BE2C (cell line): ENCODE measurements around the gene THOC6.
A peak's percentile ranks its signal among the peaks of the same experiment; 100 is the strongest.

Experiments used
- DNase-seq: peaks from one replicate; pipeline ENCODE4 v3.0.0-alpha.2; 2020
- H3K27me3 ChIP-seq: fragments of 250-450 bp; sonication (Bioruptor Pico); 2 replicates; pipeline ENCODE4 v1.5.1; 2020; ENCODE audit warnings: mild to moderate bottlenecking
- H3K36me3 ChIP-seq: fragments of 250-450 bp; sonication (Bioruptor Pico); 2 replicates; pipeline ENCODE4 v1.5.1; 2020; ENCODE audit warnings: mild to moderate bottlenecking
- H3K4me1 ChIP-seq: fragments of 250-450 bp; sonication (Bioruptor Pico); 2 replicates; pipeline ENCODE4 v1.5.1; 2020
- H3K4me3 ChIP-seq: 2 replicates; pipeline ENCODE4 v1.5.1; 2011; ENCODE audit warnings: low read depth, low read length
- H3K9me3 ChIP-seq: fragments of 250-450 bp; sonication (Bioruptor Pico); 2 replicates; pipeline ENCODE4 v1.5.1; 2020
- TF ChIP-seq, protein P1 (sequence below): IDR thresholded peaks from 2 replicates; pipeline ENCODE4 v1.5.1; 2012; ENCODE audit warnings: mild to moderate bottlenecking, low read depth, low read length

Gene THOC6

GRCh38 chr16:3015865-3016521 lies 7.8 kb upstream of the THOC6 start:
- TF ChIP-seq, protein P1, sequence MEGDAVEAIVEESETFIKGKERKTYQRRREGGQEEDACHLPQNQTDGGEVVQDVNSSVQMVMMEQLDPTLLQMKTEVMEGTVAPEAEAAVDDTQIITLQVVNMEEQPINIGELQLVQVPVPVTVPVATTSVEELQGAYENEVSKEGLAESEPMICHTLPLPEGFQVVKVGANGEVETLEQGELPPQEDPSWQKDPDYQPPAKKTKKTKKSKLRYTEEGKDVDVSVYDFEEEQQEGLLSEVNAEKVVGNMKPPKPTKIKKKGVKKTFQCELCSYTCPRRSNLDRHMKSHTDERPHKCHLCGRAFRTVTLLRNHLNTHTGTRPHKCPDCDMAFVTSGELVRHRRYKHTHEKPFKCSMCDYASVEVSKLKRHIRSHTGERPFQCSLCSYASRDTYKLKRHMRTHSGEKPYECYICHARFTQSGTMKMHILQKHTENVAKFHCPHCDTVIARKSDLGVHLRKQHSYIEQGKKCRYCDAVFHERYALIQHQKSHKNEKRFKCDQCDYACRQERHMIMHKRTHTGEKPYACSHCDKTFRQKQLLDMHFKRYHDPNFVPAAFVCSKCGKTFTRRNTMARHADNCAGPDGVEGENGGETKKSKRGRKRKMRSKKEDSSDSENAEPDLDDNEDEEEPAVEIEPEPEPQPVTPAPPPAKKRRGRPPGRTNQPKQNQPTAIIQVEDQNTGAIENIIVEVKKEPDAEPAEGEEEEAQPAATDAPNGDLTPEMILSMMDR, result no peak
- Histone ChIP-seq H3K4me1 (peaks cover 2% of the 10 kb centered on the region), H3K36me3 (no peaks in the 10 kb centered on the region), H3K9me3 (no peaks in the 10 kb centered on the region), H3K27me3 (peaks cover 10% of the 10 kb centered on the region; the same call in 1 of the 2 replicates), H3K4me3 (no peak overlapping the region)
- DNase-seq, result no peak

- Histone ChIP-seq H3K9me3 (no peaks in the 10 kb centered on the region), H3K36me3 (no peaks in the 10 kb centered on the region), H3K4me1 (peaks cover 12% of the 10 kb centered on the region), H3K4me3 (no peak overlapping the region), H3K27me3 (peaks cover under 1% of the 10 kb centered on the region; the same call in 1 of the 2 replicates)
- TF ChIP-seq, protein P1, result no peak
- no peak for DNase-seq
These were observed 6.5 kb upstream of the THOC6 start for GRCh38 chr16:3017344-3017743.

DNA sequence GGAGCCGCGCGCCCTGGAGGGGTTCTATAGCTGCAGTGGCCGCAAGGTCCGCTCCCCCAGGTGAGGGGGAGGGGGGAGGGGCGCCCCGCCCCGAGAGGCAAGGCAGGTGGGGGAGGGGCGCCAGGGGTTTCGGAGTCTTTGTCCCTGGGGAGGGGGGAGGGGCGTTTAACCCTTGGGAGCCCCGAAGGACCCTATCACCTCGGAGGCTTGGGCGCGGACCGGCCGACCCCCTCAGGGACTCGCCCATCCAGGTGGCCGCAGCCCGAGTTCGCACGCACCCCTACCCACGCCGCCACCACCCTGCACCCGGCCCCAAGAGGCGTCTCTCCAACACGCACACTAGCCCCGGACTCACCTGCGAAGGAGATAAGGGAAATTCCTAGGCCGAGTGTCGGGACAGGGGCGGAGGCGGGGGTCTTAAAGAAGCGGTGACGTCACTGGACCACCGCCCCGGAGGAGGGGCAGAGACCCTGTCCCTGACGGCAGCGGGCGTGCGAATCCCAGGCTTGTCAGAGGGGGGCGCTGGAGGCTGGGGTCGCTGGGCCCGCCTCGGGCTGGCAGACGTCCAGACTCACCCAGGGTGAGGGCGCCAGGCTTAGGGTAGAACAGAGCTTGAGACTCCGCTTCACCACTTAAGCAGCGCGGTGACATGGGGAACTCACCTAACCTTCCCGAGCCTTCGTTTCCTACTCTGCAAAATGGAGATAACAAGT lies 5.9 kb upstream of the THOC6 start, which contains the start of gene CLDN6:
CLDN6 (minus strand) TSS at position 390 of the 713 bp plus-strand sequence. CDS start 2,162 bp downstream, outside the sequence.
- H3K9me3 ChIP-seq, result no peaks in the 10 kb centered on the region
- no peaks in the 10 kb centered on the region for H3K27me3 ChIP-seq
- H3K4me3 ChIP-seq, result no peak within 1 kb of the TSS
- peaks cover 18% of the 10 kb centered on the region for H3K4me1 ChIP-seq
- TF ChIP-seq, protein P1, result peak; percentile 40
- peak; percentile 68 for DNase-seq
- no peaks in the 10 kb centered on the region for H3K36me3 ChIP-seq

- Histone ChIP-seq H3K4me3 (peak overlapping the region; percentile 54), H3K4me1 (peaks cover 20% of the 10 kb centered on the region)
- DNase-seq, result no peak
These were observed 4.1 kb upstream of the THOC6 start for GRCh38 chr16:3019594-3020246.

GRCh38 chr16:3020247-3020603 lies 3.6 kb upstream of the THOC6 start, which contains the start of gene TNFRSF12A:
Gene TNFRSF12A, plus strand, starts transcription at chr16:3020368. Its CDS starts 30 bp downstream, at chr16:3020398.
- Histone ChIP-seq H3K36me3 (no peaks in the 10 kb centered on the region), H3K4me1 (peaks cover 20% of the 10 kb centered on the region), H3K4me3 (peak within 1 kb of the TSS; percentile 56), H3K27me3 (no peaks in the 10 kb centered on the region), H3K9me3 (no peaks in the 10 kb centered on the region)
- DNase-seq, result peak; percentile 88
- TF ChIP-seq, protein P1, result no peak

More at GRCh38 chr16:3019594-3020246, 4.1 kb upstream of the THOC6 start:
- Histone ChIP-seq H3K9me3 (no peaks in the 10 kb centered on the region), H3K27me3 (no peaks in the 10 kb centered on the region), H3K36me3 (no peaks in the 10 kb centered on the region)
- TF ChIP-seq, protein P1, result no peak
